ENCODE measurements around the gene CGB7. TPM values are rescaled to one million over a fixed set of nuclear protein-coding genes. Genes with fewer than 3 reads are reported as not detected.

CGB7 gene
- total and polyA plus RNA-seq, 4 donors: 0.11 to 0.57 (median 0.25) TPM

- Histone ChIP-seq H3K27me3 (ENCODE audit: control insufficient read depth in 3 of 3, insufficient read depth in 3 of 3, low read length in 2 of 3) (no peaks in the 10 kb centered on the region), H3K36me3 (ENCODE audit: control insufficient read depth in 4 of 4, insufficient read depth in 4 of 4, low read length in 4 of 4) (peaks cover 27 to 86% (median 54%) of the 10 kb centered on the region in 4 donors), H3K9ac (ENCODE audit: insufficient read depth in 1 of 2, low read length in 2 of 2) (no peak overlapping the region), H3K4me1 (ENCODE audit: control insufficient read depth in 5 of 5, insufficient read depth in 5 of 5, low read length in 5 of 5) (no peaks in the 10 kb centered on the region), H3K27ac (ENCODE audit: low read depth in 1 of 2, low read length in 1 of 2) (no peak overlapping the region), H3K4me3 (no peak overlapping the region), H3K9me3 (ENCODE audit: control insufficient read depth in 4 of 4, insufficient read depth in 3 of 4, low read length in 3 of 4) (no peaks in the 10 kb centered on the region)
- ATAC-seq (ENCODE audit: insufficient read depth, low FRiP score) (no peak), DNase-seq (no peak)
- TF ChIP-seq, protein P1, sequence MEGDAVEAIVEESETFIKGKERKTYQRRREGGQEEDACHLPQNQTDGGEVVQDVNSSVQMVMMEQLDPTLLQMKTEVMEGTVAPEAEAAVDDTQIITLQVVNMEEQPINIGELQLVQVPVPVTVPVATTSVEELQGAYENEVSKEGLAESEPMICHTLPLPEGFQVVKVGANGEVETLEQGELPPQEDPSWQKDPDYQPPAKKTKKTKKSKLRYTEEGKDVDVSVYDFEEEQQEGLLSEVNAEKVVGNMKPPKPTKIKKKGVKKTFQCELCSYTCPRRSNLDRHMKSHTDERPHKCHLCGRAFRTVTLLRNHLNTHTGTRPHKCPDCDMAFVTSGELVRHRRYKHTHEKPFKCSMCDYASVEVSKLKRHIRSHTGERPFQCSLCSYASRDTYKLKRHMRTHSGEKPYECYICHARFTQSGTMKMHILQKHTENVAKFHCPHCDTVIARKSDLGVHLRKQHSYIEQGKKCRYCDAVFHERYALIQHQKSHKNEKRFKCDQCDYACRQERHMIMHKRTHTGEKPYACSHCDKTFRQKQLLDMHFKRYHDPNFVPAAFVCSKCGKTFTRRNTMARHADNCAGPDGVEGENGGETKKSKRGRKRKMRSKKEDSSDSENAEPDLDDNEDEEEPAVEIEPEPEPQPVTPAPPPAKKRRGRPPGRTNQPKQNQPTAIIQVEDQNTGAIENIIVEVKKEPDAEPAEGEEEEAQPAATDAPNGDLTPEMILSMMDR (IDR thresholded peaks at IDR 0.05; ENCODE audit: control extremely low read depth, extremely low read depth): no peak
- 93 to 94% methylated on average over 31 to 33 of the region's 33 CpGs for WGBS, 2 donors
Measured at GRCh38 chr19:49103331-49104085, 46.0 kb upstream of the CGB7 start.

GRCh38 chr19:49102303-49102702 lies 44.8 kb upstream of the CGB7 start:
- Histone ChIP-seq H3K4me1 (ENCODE audit: control insufficient read depth in 5 of 5, insufficient read depth in 5 of 5, low read length in 5 of 5) (no peaks in the 10 kb centered on the region), H3K9ac (ENCODE audit: insufficient read depth in 1 of 2, low read length in 2 of 2) (no peak overlapping the region), H3K27ac (ENCODE audit: low read depth in 1 of 2, low read length in 1 of 2) (no peak overlapping the region), H3K27me3 (ENCODE audit: control insufficient read depth in 3 of 3, insufficient read depth in 3 of 3, low read length in 2 of 3) (no peaks in the 10 kb centered on the region), H3K4me3 (no peak overlapping the region), H3K9me3 (ENCODE audit: control insufficient read depth in 4 of 4, insufficient read depth in 3 of 4, low read length in 3 of 4) (no peaks in the 10 kb centered on the region), H3K36me3 (ENCODE audit: control insufficient read depth in 4 of 4, insufficient read depth in 4 of 4, low read length in 4 of 4) (peaks cover 20 to 84% (median 62%) of the 10 kb centered on the region in 4 donors)
- TF ChIP-seq, protein P1 (IDR thresholded peaks at IDR 0.05; ENCODE audit: control extremely low read depth, extremely low read depth): no peak
- whole genome bisulfite sequencing, 2 donors: 89 to 92% methylated on average over 11 to 12 of the region's 12 CpGs
- DNase-seq: no peak
- ATAC-seq (ENCODE audit: insufficient read depth, low FRiP score): no peak

DNA sequence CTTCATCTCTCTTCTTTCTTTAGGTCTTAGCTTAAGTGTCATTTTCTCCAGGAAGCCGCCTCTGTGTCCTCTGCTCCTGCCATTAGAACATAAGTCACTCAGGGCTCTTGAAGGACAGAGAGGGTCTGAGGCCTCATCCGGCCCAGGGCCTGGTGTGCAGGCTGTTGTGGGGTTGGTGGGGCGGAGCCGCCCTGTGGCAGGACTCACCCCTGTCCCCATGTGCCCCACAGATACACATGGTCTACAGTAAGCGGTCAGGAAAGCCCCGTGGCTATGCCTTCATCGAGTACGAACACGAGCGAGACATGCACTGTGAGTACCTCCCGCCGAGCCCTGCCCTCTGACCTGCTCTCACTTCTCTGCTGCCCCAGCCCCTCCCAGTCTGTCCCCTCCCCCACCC lies 43.6 kb upstream of the CGB7 start:
- Histone ChIP-seq H3K36me3 (ENCODE audit: control insufficient read depth in 4 of 4, insufficient read depth in 4 of 4, low read length in 4 of 4) (peaks cover 16 to 78% (median 56%) of the 10 kb centered on the region in 4 donors), H3K27me3 (ENCODE audit: control insufficient read depth in 3 of 3, insufficient read depth in 3 of 3, low read length in 2 of 3) (no peaks in the 10 kb centered on the region), H3K9ac (ENCODE audit: insufficient read depth in 1 of 2, low read length in 2 of 2) (no peak overlapping the region), H3K4me1 (ENCODE audit: control insufficient read depth in 5 of 5, insufficient read depth in 5 of 5, low read length in 5 of 5) (no peaks in the 10 kb centered on the region), H3K4me3 (no peak overlapping the region), H3K27ac (ENCODE audit: low read depth in 1 of 2, low read length in 1 of 2) (no peak overlapping the region), H3K9me3 (ENCODE audit: control insufficient read depth in 4 of 4, insufficient read depth in 3 of 4, low read length in 3 of 4) (no peaks in the 10 kb centered on the region)
- DNase-seq (no peak), ATAC-seq (ENCODE audit: insufficient read depth, low FRiP score) (no peak)
- WGBS, 2 donors: 88 to 95% methylated on average over 7 to 12 of the region's 12 CpGs
- TF ChIP-seq, protein P1 (IDR thresholded peaks at IDR 0.05; ENCODE audit: control extremely low read depth, extremely low read depth): no peak

Data from lung (tissue), 12 donors.